Stomach (tissue), 4 donors: ENCODE results near the gene EGFR.

Experiments used
- EP300 ChIP-seq: sonication (generic); formaldehyde crosslinking; IDR thresholded peaks from one replicate; pipeline ENCODE4 v1.6.1; 2017; ENCODE audit warnings: antibody characterized with exemption
- POLR2A ChIP-seq, 4 donors: fragments of 450-650 bp; IDR thresholded peaks; one replicate each; pipeline ENCODE4 v1.6.1; 2016; ENCODE audit warnings: antibody characterized with exemption in 4 of 4, control low read depth in 2 of 4, mild to moderate bottlenecking in 1 of 4, moderate library complexity in 1 of 4
- TF ChIP-seq, protein P1 (sequence below), 7 experiments: fragments of 450-650 bp in 4 of 7; fragments of 200-600 bp in 3 of 7; sonication (generic) in 3 of 7; IDR thresholded peaks; one replicate each; pipeline ENCODE4 v1.5.1; 2016 to 2019; ENCODE audit warnings: antibody characterized with exemption in 7 of 7, control low read depth in 2 of 7, mild to moderate bottlenecking in 1 of 7

DNA sequence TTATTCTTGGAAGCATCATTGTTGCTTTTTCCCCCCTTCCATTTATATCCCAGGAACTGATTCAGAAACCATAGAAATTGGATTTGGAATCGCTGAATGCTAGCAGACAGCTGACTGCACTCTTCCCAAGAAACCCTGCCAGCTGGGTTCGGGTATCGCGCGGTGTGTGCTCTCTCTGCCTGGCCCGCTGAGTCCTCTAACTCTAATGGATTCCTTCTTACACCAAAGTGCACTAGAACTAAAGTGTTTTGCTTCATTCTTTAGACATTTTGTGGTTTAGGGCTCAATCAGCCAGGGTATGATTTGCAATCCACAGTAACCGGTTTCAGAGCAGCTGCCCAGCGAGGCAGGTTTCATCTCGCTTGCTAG is 92.2 kb downstream of the EGFR start:
- TF ChIP-seq POLR2A (IDR thresholded peaks at IDR 0.05) (no peak), EP300 (no peak)
- TF ChIP-seq, protein P1, sequence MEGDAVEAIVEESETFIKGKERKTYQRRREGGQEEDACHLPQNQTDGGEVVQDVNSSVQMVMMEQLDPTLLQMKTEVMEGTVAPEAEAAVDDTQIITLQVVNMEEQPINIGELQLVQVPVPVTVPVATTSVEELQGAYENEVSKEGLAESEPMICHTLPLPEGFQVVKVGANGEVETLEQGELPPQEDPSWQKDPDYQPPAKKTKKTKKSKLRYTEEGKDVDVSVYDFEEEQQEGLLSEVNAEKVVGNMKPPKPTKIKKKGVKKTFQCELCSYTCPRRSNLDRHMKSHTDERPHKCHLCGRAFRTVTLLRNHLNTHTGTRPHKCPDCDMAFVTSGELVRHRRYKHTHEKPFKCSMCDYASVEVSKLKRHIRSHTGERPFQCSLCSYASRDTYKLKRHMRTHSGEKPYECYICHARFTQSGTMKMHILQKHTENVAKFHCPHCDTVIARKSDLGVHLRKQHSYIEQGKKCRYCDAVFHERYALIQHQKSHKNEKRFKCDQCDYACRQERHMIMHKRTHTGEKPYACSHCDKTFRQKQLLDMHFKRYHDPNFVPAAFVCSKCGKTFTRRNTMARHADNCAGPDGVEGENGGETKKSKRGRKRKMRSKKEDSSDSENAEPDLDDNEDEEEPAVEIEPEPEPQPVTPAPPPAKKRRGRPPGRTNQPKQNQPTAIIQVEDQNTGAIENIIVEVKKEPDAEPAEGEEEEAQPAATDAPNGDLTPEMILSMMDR (IDR thresholded peaks at IDR 0.05), result no peak
